DOHH2 (cell line): Measurements from ENCODE around the gene GINS1.

ENCODE experiments used
- H3F3A ChIP-seq: fragments of 200-600 bp; sonication (generic), shearing (Covaris generic); 2 replicates; pipeline ENCODE4 v1.6.0; 2016; ENCODE audit warnings: antibody characterized with exemption, mild to moderate bottlenecking; ENCODE audit not compliant: control insufficient read depth, insufficient read depth
- H3K27ac ChIP-seq: fragments of 200-600 bp; sonication (generic); 2 replicates; pipeline ENCODE4 v1.5.1; 2014; ENCODE audit warnings: low read depth, mild to moderate bottlenecking, low read length, moderate library complexity
- H3K27me3 ChIP-seq: fragments of 200-600 bp; sonication (generic); 2 replicates; pipeline ENCODE4 v1.6.1; 2014; ENCODE audit warnings: mild to moderate bottlenecking, low read length, mixed read lengths; ENCODE audit not compliant: control insufficient read depth
- H3K36me3 ChIP-seq: fragments of 200-600 bp; sonication (generic); 2 replicates; pipeline ENCODE4 v1.6.1; 2014; ENCODE audit warnings: mild to moderate bottlenecking, low read length, moderate library complexity, mixed read lengths; ENCODE audit not compliant: control insufficient read depth
- H3K4me1 ChIP-seq: fragments of 200-600 bp; sonication (generic); 2 replicates; pipeline ENCODE4 v1.6.1; 2014; ENCODE audit warnings: mild to moderate bottlenecking, low read length, mixed read lengths; ENCODE audit not compliant: control insufficient read depth
- H3K4me2 ChIP-seq: fragments of 200-600 bp; sonication (generic); 2 replicates; pipeline ENCODE4 v1.6.0; 2014; ENCODE audit warnings: mild to moderate bottlenecking, low read length, moderate library complexity
- H3K4me3 ChIP-seq: fragments of 200-600 bp; sonication (generic); 2 replicates; pipeline ENCODE4 v1.5.1; 2014; ENCODE audit warnings: mild to moderate bottlenecking, low read length, mixed read lengths
- H3K79me2 ChIP-seq: fragments of 200-600 bp; sonication (generic); 2 replicates; pipeline ENCODE4 v1.6.1; 2014; ENCODE audit warnings: mild to moderate bottlenecking, low read length, mixed read lengths; ENCODE audit not compliant: control insufficient read depth
- H3K9me2 ChIP-seq: fragments of 200-600 bp; sonication (generic); replicated peaks from 2 replicates; pipeline ENCODE4 v1.6.1; 2014; ENCODE audit warnings: mild to moderate bottlenecking, low read length, mixed read lengths; ENCODE audit not compliant: control insufficient read depth
- H3K9me3 ChIP-seq: fragments of 200-600 bp; sonication (generic); 2 replicates; pipeline ENCODE4 v1.6.1; 2014; ENCODE audit warnings: antibody characterized with exemption, low read length, mixed read lengths; ENCODE audit not compliant: control insufficient read depth, insufficient read depth
- H4K20me1 ChIP-seq: fragments of 200-600 bp; sonication (generic); 2 replicates; pipeline ENCODE4 v1.6.0; 2014; ENCODE audit warnings: low read depth, mild to moderate bottlenecking, antibody characterized with exemption, low read length, moderate library complexity; ENCODE audit not compliant: control insufficient read depth, insufficient read depth
- CTCF ChIP-seq: fragments of 200-600 bp; sonication (generic); IDR thresholded peaks from one replicate; pipeline ENCODE4 v1.5.1; 2014; ENCODE audit warnings: antibody characterized with exemption, mild to moderate bottlenecking, low read depth, low read length; ENCODE audit not compliant: poor library complexity, severe bottlenecking
- EZH2phosphoT487 ChIP-seq: fragments of 200-600 bp; sonication (generic); IDR thresholded peaks from 2 replicates; pipeline ENCODE4 v1.6.1; 2017; ENCODE audit warnings: borderline replicate concordance, mild to moderate bottlenecking, antibody characterized with exemption, low read length, moderate library complexity, mixed read lengths

The GINS1 gene

DNA sequence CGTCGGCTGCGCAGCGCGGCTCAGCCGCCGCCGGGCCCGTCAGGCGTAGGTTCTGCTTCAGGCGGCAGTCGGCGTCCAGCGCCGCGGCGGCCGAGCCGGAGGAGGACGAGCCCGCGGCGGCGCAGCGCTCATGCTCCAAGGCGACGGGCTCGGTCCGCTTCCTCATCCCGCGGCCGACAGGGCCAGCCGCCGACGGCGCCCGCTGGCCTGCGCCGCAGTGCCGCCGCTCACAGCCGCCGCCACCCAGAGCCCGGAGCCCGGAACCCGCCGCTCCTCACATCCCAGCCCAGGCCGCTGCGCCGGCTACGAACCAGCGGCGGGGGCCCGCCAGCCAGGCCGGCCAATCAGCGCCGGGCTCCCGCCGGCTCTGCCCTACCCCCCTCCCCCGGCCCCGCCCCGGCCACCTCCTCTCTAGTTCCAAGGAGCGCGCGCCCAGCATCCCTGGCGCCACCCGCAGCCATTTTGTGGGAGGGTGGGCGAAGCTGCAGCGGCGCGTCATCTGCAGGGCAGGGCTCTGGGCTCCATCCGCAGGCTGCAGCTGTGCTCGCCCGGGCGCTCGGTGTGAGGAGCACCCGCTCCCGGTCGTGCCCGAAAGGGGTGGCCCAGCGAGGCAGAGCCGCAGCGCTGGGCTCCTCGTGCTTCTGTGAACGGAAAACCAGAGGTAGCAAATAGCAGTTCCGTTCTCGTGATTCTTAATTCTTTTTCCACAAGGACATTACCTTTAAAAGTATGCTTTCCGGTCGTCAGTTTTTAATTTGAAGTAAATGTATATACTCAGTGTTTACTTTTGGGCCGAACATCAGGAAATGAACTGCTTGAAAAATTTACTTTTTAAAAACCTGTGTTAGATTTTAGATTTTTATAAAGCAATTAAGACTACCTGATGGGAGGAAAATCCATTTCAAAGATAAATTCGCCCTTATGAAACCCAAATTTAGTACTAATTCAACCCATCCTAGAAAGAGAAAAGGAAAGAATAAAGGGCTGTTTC, 16.6 kb upstream of the GINS1 start, which contains the start of gene ABHD12:
ABHD12 (minus strand) TSS at position 298 of the 991 bp plus-strand sequence; CDS start at position 166, 132 bp downstream.
- peaks cover 10% of the 10 kb centered on the region; the same call in 1 of the 2 replicates for H3F3A ChIP-seq
- TF ChIP-seq CTCF (no peak), EZH2phosphoT487 (no peak)
- peak within 1 kb of the TSS; percentile 86 for H3K27ac ChIP-seq
- peaks cover 4% of the 10 kb centered on the region for H3K36me3 ChIP-seq
- H4K20me1 ChIP-seq = 0 out of 2 replicates have a peak, but pooled peaks cover 3% of the 10 kb centered on the region
- peak within 1 kb of the TSS; percentile 97 for H3K4me2 ChIP-seq
- H3K4me1 ChIP-seq = peaks cover 40% of the 10 kb centered on the region
- peaks cover 42% of the 10 kb centered on the region for H3K79me2 ChIP-seq
- no peaks in the 10 kb centered on the region for H3K9me2 ChIP-seq
- H3K4me3 ChIP-seq = peak within 1 kb of the TSS; percentile 77
- H3K27me3 ChIP-seq = no peaks in the 10 kb centered on the region
- no peaks in the 10 kb centered on the region for H3K9me3 ChIP-seq

DNA sequence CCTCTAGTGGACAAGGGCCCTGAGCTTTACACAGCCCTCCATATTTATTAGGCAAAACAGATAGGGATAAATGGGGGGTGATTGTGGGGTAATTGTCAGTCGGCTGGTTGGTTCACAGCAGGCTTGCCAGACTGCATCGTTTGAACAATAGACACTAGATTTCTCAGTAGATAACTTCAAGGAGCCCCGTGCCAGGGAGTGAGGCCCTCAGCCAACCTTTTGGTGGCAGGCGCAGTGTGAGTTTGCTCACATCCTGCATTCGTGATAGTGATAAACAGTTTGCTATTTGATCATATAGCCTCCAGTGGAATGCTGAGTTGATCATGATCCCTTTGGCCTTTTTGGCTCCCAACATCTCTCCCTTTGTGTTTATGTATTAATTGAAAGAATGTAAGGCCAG, 13.2 kb upstream of the GINS1 start:
- Histone ChIP-seq H3K4me2 (peak overlapping the region; percentile 64), H3K9me3 (no peaks in the 10 kb centered on the region), H3K27ac (peak overlapping the region; percentile 22), H3K36me3 (no peaks in the 10 kb centered on the region), H4K20me1 (no peaks in the 10 kb centered on the region), H3K27me3 (0 out of 2 replicates have a peak, but pooled peaks cover under 1% of the 10 kb centered on the region), H3K4me1 (peaks cover 66% of the 10 kb centered on the region), H3K4me3 (peak overlapping the region; percentile 51), H3K79me2 (peaks cover 12% of the 10 kb centered on the region), H3F3A (peaks cover 4% of the 10 kb centered on the region; the same call in 1 of the 2 replicates), H3K9me2 (no peaks in the 10 kb centered on the region)
- TF ChIP-seq CTCF (no peak), EZH2phosphoT487 (no peak)

DNA sequence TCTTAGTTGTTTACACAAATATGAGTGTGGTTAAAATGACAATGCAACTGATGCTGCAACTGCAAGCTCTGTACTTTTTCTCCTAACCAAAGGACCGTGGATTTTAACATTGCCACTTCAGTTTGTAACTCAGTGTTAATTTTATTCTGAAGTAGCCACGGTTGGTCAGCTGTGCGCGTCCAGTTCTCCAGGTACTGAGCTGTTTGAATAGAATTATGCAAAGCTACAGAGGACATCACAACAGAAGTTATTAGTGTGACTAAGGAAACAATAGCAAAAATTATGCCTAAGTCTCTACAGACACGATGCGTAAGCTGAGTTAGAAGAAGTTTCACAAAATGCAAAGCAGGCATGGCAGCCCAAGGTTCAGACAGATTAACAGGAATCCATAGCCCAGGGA, 12.5 kb upstream of the GINS1 start:
- H4K20me1 ChIP-seq = no peaks in the 10 kb centered on the region
- peaks cover 5% of the 10 kb centered on the region for H3K79me2 ChIP-seq
- H3K9me2 ChIP-seq = no peaks in the 10 kb centered on the region
- peak overlapping the region; percentile 22 for H3K27ac ChIP-seq
- peak overlapping the region; percentile 51 for H3K4me3 ChIP-seq
- 0 out of 2 replicates have a peak, but pooled peaks cover 4% of the 10 kb centered on the region for H3K27me3 ChIP-seq
- no peaks in the 10 kb centered on the region for H3K9me3 ChIP-seq
- TF ChIP-seq EZH2phosphoT487 = no peak
- TF ChIP-seq CTCF = no peak
- H3K4me2 ChIP-seq = peak overlapping the region; percentile 64
- H3K36me3 ChIP-seq = no peaks in the 10 kb centered on the region
- peaks cover 62% of the 10 kb centered on the region for H3K4me1 ChIP-seq
- H3F3A ChIP-seq = peaks cover 4% of the 10 kb centered on the region; the same call in 1 of the 2 replicates
